ENCODE results near the gene ITGA11. TPM values are rescaled to one million over a fixed set of nuclear protein-coding genes. Genes with fewer than 3 reads are reported as not detected.

Gene ITGA11
- total and polyA plus RNA-seq, 2 experiments from 2014 or later, result 0.03 to 0.40 TPM

DNA sequence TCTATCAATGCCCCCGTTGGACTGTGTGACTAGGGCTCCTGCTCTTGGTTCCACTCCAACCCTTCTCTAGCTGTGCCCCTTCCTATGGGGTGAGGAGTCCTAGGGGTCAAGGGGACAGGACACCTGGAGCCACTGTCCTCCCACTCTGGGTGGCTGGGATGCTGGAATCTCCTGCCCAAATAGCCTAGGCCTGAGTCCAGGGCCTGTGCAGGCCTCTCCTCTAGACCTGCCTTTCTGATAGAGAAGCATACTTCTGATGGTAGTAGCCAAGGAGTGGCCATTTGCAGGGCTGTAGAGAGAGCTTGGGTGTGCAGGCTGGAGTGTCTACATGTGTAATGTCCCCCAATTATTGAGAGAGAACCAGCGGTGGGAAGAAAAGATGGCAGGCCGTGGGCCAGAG is 54.2 kb downstream of the ITGA11 start:
- no peak for TF ChIP-seq EZH2phosphoT487 (IDR thresholded peaks at IDR 0.05; ENCODE audit: unreplicated experiment)
- TF ChIP-seq ZNF114 (CRISPR knock-in tag; IDR thresholded peaks at IDR 0.05), result no peak
- TF ChIP-seq POLR2AphosphoS5 (IDR thresholded peaks at IDR 0.05; ENCODE audit: low read depth), result no peak
- TF ChIP-seq, protein P1, sequence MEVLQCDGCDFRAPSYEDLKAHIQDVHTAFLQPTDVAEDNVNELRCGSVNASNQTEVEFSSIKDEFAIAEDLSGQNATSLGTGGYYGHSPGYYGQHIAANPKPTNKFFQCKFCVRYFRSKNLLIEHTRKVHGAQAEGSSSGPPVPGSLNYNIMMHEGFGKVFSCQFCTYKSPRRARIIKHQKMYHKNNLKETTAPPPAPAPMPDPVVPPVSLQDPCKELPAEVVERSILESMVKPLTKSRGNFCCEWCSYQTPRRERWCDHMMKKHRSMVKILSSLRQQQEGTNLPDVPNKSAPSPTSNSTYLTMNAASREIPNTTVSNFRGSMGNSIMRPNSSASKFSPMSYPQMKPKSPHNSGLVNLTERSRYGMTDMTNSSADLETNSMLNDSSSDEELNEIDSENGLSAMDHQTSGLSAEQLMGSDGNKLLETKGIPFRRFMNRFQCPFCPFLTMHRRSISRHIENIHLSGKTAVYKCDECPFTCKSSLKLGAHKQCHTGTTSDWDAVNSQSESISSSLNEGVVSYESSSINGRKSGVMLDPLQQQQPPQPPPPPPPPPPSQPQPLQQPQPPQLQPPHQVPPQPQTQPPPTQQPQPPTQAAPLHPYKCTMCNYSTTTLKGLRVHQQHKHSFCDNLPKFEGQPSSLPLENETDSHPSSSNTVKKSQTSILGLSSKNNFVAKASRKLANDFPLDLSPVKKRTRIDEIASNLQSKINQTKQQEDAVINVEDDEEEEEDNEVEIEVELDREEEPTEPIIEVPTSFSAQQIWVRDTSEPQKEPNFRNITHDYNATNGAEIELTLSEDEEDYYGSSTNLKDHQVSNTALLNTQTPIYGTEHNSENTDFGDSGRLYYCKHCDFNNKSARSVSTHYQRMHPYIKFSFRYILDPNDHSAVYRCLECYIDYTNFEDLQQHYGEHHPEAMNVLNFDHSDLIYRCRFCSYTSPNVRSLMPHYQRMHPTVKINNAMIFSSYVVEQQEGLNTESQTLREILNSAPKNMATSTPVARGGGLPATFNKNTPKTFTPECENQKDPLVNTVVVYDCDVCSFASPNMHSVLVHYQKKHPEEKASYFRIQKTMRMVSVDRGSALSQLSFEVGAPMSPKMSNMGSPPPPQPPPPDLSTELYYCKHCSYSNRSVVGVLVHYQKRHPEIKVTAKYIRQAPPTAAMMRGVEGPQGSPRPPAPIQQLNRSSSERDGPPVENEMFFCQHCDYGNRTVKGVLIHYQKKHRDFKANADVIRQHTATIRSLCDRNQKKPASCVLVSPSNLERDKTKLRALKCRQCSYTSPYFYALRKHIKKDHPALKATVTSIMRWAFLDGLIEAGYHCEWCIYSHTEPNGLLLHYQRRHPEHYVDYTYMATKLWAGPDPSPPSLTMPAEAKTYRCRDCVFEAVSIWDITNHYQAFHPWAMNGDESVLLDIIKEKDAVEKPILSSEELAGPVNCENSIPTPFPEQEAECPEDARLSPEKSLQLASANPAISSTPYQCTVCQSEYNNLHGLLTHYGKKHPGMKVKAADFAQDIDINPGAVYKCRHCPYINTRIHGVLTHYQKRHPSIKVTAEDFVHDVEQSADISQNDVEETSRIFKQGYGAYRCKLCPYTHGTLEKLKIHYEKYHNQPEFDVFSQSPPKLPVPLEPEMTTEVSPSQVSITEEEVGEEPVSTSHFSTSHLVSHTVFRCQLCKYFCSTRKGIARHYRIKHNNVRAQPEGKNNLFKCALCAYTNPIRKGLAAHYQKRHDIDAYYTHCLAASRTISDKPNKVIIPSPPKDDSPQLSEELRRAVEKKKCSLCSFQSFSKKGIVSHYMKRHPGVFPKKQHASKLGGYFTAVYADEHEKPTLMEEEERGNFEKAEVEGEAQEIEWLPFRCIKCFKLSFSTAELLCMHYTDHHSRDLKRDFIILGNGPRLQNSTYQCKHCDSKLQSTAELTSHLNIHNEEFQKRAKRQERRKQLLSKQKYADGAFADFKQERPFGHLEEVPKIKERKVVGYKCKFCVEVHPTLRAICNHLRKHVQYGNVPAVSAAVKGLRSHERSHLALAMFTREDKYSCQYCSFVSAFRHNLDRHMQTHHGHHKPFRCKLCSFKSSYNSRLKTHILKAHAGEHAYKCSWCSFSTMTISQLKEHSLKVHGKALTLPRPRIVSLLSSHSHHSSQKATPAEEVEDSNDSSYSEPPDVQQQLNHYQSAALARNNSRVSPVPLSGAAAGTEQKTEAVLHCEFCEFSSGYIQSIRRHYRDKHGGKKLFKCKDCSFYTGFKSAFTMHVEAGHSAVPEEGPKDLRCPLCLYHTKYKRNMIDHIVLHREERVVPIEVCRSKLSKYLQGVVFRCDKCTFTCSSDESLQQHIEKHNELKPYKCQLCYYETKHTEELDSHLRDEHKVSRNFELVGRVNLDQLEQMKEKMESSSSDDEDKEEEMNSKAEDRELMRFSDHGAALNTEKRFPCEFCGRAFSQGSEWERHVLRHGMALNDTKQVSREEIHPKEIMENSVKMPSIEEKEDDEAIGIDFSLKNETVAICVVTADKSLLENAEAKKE (CRISPR knock-in tag; IDR thresholded peaks at IDR 0.05), result no peak
- TF ChIP-seq CREB1 (CRISPR knock-in tag; IDR thresholded peaks at IDR 0.05; ENCODE audit: low read depth), result no peak
- TF ChIP-seq NANOG (IDR thresholded peaks at IDR 0.05; ENCODE audit: borderline replicate concordance), result no peak
- no peak for TF ChIP-seq ZNF331 (CRISPR knock-in tag; IDR thresholded peaks at IDR 0.05; ENCODE audit: low read depth)
- no peak for TF ChIP-seq EZH2 (IDR thresholded peaks at IDR 0.05; ENCODE audit: low read depth, unreplicated experiment)
- TF ChIP-seq, protein P2, sequence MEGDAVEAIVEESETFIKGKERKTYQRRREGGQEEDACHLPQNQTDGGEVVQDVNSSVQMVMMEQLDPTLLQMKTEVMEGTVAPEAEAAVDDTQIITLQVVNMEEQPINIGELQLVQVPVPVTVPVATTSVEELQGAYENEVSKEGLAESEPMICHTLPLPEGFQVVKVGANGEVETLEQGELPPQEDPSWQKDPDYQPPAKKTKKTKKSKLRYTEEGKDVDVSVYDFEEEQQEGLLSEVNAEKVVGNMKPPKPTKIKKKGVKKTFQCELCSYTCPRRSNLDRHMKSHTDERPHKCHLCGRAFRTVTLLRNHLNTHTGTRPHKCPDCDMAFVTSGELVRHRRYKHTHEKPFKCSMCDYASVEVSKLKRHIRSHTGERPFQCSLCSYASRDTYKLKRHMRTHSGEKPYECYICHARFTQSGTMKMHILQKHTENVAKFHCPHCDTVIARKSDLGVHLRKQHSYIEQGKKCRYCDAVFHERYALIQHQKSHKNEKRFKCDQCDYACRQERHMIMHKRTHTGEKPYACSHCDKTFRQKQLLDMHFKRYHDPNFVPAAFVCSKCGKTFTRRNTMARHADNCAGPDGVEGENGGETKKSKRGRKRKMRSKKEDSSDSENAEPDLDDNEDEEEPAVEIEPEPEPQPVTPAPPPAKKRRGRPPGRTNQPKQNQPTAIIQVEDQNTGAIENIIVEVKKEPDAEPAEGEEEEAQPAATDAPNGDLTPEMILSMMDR (conservative IDR thresholded peaks at IDR 0.05; ENCODE audit: low read depth in 2 of 2), result no peak
- TF ChIP-seq, protein P3, sequence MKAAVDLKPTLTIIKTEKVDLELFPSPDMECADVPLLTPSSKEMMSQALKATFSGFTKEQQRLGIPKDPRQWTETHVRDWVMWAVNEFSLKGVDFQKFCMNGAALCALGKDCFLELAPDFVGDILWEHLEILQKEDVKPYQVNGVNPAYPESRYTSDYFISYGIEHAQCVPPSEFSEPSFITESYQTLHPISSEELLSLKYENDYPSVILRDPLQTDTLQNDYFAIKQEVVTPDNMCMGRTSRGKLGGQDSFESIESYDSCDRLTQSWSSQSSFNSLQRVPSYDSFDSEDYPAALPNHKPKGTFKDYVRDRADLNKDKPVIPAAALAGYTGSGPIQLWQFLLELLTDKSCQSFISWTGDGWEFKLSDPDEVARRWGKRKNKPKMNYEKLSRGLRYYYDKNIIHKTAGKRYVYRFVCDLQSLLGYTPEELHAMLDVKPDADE (IDR thresholded peaks at IDR 0.05), result no peak
- no peak for TF ChIP-seq JUNB (IDR thresholded peaks at IDR 0.05; ENCODE audit: unreplicated experiment)
- TF ChIP-seq STAT1 (IDR thresholded peaks at IDR 0.05; ENCODE audit: unreplicated experiment), result no peak
- TF ChIP-seq, protein P4, sequence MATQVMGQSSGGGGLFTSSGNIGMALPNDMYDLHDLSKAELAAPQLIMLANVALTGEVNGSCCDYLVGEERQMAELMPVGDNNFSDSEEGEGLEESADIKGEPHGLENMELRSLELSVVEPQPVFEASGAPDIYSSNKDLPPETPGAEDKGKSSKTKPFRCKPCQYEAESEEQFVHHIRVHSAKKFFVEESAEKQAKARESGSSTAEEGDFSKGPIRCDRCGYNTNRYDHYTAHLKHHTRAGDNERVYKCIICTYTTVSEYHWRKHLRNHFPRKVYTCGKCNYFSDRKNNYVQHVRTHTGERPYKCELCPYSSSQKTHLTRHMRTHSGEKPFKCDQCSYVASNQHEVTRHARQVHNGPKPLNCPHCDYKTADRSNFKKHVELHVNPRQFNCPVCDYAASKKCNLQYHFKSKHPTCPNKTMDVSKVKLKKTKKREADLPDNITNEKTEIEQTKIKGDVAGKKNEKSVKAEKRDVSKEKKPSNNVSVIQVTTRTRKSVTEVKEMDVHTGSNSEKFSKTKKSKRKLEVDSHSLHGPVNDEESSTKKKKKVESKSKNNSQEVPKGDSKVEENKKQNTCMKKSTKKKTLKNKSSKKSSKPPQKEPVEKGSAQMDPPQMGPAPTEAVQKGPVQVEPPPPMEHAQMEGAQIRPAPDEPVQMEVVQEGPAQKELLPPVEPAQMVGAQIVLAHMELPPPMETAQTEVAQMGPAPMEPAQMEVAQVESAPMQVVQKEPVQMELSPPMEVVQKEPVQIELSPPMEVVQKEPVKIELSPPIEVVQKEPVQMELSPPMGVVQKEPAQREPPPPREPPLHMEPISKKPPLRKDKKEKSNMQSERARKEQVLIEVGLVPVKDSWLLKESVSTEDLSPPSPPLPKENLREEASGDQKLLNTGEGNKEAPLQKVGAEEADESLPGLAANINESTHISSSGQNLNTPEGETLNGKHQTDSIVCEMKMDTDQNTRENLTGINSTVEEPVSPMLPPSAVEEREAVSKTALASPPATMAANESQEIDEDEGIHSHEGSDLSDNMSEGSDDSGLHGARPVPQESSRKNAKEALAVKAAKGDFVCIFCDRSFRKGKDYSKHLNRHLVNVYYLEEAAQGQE (IDR thresholded peaks at IDR 0.05; ENCODE audit: unreplicated experiment), result no peak
- Mint-ChIP-seq H3K27me3 (ENCODE audit: insufficient read depth, low read depth, poor library complexity) (peaks cover 9% of the 10 kb centered on the region), H3K4me1 (no peaks in the 10 kb centered on the region; the same call in 2 of the 3 replicates), H3K36me3 (ENCODE audit: low read depth) (peaks cover 4% of the 10 kb centered on the region; the same call in 1 of the 3 replicates), H3K4me3 (no peak overlapping the region), H3K27ac (no peak overlapping the region), H3K9me3 (peaks cover 5% of the 10 kb centered on the region; the same call in 2 of the 3 replicates)
- H3F3A ChIP-seq (replicated peaks; ENCODE audit: low read depth), result no peaks in the 10 kb centered on the region
- no peaks in the 10 kb centered on the region for H4K20me1 ChIP-seq (replicated peaks; ENCODE audit: insufficient read depth)
- no peak overlapping the region for H2AFZ ChIP-seq
- no peak for ATAC-seq
- H3K79me2 ChIP-seq (replicated peaks; ENCODE audit: insufficient read depth), result no peaks in the 10 kb centered on the region
- H3K36me3 ChIP-seq (ENCODE audit: insufficient read depth), result no peaks in the 10 kb centered on the region
- H3K9me2 ChIP-seq (ENCODE audit: insufficient read depth), result no peaks in the 10 kb centered on the region
- no peaks in the 10 kb centered on the region for H3K27me3 ChIP-seq (ENCODE audit: insufficient read depth)
- no peak for DNase-seq (ENCODE audit: low spot score)
- no peaks in the 10 kb centered on the region for H3K4me1 ChIP-seq (ENCODE audit: insufficient read depth)
- no peak overlapping the region for H3K4me2 ChIP-seq
- no peak overlapping the region for H3K27ac ChIP-seq (ENCODE audit: low read depth)
- no peak overlapping the region for H3K4me3 ChIP-seq

Measured in GM23338 (cell line).